ENCODE data around the gene CNOT6.

- TF ChIP-seq CTCF (IDR thresholded peaks at IDR 0.05) (peak in 3 of 4 experiments; percentile 77 to 92 (median 84)), POLR2A (IDR thresholded peaks at IDR 0.05) (no peak)
These were observed 23.1 kb upstream of the CNOT6 start for GRCh38 chr5:180470966-180471582.
